Parathyroid adenoma (tissue), 2 donors: Measurements from ENCODE around the gene SCP2.

Source experiments
- H2AFZ ChIP-seq: fragments of 300-600 bp; sonication (generic); one replicate; pipeline ENCODE4 v1.7.0; 2017; ENCODE audit warnings: antibody characterized with exemption, mild to moderate bottlenecking
- H3K27ac ChIP-seq: fragments of 300-600 bp; sonication (generic); one replicate; pipeline ENCODE4 v1.7.0; 2017
- H3K27me3 ChIP-seq: fragments of 300-600 bp; sonication (generic); one replicate; pipeline ENCODE4 v1.7.0; 2017; ENCODE audit warnings: low read length; ENCODE audit not compliant: control insufficient read depth, insufficient read depth
- H3K36me3 ChIP-seq: fragments of 300-600 bp; sonication (generic); one replicate; pipeline ENCODE4 v1.7.0; 2017; ENCODE audit warnings: low read length; ENCODE audit not compliant: control insufficient read depth, insufficient read depth
- H3K4me1 ChIP-seq: fragments of 300-600 bp; sonication (generic); one replicate; pipeline ENCODE4 v1.7.0; 2017; ENCODE audit warnings: control low read depth
- H3K4me2 ChIP-seq: fragments of 300-600 bp; sonication (generic); one replicate; pipeline ENCODE4 v1.7.0; 2017; ENCODE audit warnings: low read length
- H3K4me3 ChIP-seq: fragments of 300-600 bp; sonication (generic); one replicate; pipeline ENCODE4 v1.7.0; 2017; ENCODE audit warnings: low read depth, low read length
- H3K79me2 ChIP-seq: fragments of 300-600 bp; sonication (generic); one replicate; pipeline ENCODE4 v1.7.0; 2017; ENCODE audit warnings: control low read depth
- H3K9ac ChIP-seq: fragments of 300-600 bp; sonication (generic); one replicate; pipeline ENCODE4 v1.7.0; 2017; ENCODE audit warnings: mild to moderate bottlenecking
- H3K9me3 ChIP-seq: fragments of 300-600 bp; sonication (generic); one replicate; pipeline ENCODE4 v1.7.0; 2017; ENCODE audit warnings: low read length; ENCODE audit not compliant: control insufficient read depth
- TF ChIP-seq, protein P1 (sequence below): fragments of 300-600 bp; sonication (generic); IDR thresholded peaks from one replicate; pipeline ENCODE4 v1.7.0; 2017; ENCODE audit warnings: antibody characterized with exemption, mild to moderate bottlenecking
- donor health status: primary hyperparathyroidism.

The SCP2 gene

DNA sequence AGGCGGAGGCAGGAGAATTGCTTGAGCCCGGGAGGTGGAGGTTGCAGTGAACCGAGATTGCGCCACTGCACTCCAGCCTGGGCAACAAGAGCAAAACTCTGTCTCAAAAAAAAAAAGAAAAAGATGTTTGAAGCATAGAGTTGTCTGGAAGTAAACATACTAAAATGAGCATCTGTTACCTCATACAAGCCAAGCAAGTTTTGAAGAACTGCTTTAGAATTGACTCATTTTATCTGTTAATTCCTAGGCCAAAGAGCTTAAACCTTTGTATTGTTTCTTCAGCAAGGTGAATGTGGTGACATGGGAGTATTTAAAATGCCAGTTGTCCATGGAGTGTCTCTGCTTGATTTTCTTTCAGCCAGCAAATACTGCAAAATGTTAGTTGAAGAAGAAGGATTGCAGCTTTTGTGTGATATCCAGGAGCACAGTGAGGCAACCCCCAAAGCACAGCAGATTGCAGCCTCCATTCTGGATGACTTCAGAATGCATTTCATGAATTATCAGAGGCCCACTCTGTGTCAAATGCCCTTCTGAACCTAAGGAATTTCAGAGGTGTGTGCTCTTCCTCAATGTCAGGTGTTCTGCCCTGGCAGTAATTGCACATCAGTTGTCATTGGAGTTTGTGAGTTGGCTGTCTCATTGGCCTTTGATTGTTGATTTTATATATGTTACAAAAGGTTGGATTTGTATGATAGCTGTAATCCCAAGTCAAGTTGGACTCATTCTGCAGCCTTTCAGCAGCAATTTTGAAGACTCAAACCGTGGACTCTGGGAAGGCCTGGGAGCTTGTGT is 34.5 kb upstream of the SCP2 start:
- H3K27me3 ChIP-seq: no peaks in the 10 kb centered on the region
- TF ChIP-seq, protein P1, sequence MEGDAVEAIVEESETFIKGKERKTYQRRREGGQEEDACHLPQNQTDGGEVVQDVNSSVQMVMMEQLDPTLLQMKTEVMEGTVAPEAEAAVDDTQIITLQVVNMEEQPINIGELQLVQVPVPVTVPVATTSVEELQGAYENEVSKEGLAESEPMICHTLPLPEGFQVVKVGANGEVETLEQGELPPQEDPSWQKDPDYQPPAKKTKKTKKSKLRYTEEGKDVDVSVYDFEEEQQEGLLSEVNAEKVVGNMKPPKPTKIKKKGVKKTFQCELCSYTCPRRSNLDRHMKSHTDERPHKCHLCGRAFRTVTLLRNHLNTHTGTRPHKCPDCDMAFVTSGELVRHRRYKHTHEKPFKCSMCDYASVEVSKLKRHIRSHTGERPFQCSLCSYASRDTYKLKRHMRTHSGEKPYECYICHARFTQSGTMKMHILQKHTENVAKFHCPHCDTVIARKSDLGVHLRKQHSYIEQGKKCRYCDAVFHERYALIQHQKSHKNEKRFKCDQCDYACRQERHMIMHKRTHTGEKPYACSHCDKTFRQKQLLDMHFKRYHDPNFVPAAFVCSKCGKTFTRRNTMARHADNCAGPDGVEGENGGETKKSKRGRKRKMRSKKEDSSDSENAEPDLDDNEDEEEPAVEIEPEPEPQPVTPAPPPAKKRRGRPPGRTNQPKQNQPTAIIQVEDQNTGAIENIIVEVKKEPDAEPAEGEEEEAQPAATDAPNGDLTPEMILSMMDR: no peak
- no peaks in the 10 kb centered on the region for H3K36me3 ChIP-seq
- no peak overlapping the region for H3K9ac ChIP-seq
- no peak overlapping the region for H3K4me3 ChIP-seq
- no peaks in the 10 kb centered on the region for H3K79me2 ChIP-seq
- no peak overlapping the region for H3K27ac ChIP-seq
- no peak overlapping the region for H2AFZ ChIP-seq
- no peaks in the 10 kb centered on the region for H3K4me1 ChIP-seq
- H3K9me3 ChIP-seq: no peaks in the 10 kb centered on the region
- no peak overlapping the region for H3K4me2 ChIP-seq

DNA sequence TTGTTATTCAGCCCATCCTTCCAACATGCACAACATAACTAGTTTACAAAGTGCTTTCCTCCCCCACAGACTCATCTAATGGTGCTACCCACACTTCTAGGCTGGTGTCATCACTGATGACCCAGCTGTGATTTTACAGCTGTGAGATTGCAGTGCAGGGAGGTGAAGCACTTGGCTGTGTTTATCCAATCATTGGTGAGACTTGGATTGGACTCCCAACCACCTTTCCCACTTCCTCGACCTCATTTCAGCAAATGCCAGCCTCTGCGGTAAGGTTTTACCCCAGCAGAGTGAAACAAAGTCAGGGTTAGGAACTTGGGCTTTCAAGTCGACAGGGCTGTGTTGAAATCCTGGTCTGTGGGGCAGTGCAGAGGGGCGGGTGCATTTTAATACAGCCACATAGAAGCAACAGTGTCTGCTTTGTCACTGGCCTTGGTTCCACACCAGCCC is 27.6 kb upstream of the SCP2 start:
- no peak overlapping the region for H3K4me2 ChIP-seq
- no peaks in the 10 kb centered on the region for H3K36me3 ChIP-seq
- no peaks in the 10 kb centered on the region for H3K79me2 ChIP-seq
- H2AFZ ChIP-seq: no peak overlapping the region
- TF ChIP-seq, protein P1: no peak
- no peak overlapping the region for H3K27ac ChIP-seq
- H3K4me1 ChIP-seq: no peaks in the 10 kb centered on the region
- no peak overlapping the region for H3K9ac ChIP-seq
- no peaks in the 10 kb centered on the region for H3K9me3 ChIP-seq
- no peaks in the 10 kb centered on the region for H3K27me3 ChIP-seq
- H3K4me3 ChIP-seq: no peak overlapping the region

DNA sequence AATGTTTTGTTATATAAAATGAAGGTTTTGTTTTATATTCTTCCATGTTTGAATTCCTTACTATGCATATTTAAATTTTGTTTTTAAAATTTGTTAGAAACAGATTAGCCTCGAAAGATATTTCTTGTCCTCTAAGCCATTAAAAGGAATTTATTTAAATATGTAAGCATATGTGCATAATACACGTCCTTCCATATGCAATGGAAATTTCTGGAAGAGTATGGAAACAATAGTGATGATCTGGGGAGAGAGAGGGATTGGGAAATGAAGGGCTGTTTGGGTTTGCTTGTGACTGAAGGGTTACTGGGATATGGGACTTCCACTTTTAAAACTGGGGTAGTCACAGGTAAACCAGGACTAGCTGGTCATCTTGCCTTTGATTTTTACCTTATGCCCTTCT is 26.7 kb upstream of the SCP2 start:
- Histone ChIP-seq H3K4me2 (no peak overlapping the region), H3K79me2 (no peaks in the 10 kb centered on the region), H3K27me3 (no peaks in the 10 kb centered on the region), H3K36me3 (no peaks in the 10 kb centered on the region), H3K27ac (no peak overlapping the region), H3K4me3 (no peak overlapping the region), H2AFZ (no peak overlapping the region), H3K4me1 (no peaks in the 10 kb centered on the region), H3K9me3 (no peaks in the 10 kb centered on the region), H3K9ac (no peak overlapping the region)
- TF ChIP-seq, protein P1: no peak

DNA sequence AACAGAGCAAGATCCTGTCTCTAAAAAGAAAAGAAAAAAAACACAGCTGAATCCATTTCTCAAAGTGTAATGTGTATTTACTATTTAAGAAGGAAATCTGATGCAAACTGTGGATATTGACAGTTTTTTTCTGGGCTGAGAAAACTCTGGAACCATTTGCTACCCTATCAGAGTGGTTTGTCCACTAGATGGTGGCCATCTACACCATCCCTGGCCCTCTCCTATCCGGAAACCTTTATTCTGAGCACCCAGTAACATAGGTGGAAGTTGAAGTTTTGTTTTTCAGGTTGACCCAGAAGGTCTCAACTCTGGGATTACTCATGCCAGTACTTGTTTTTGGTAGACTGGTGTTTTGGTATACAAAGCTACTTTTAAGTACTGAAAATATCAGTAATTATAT is 25.7 kb upstream of the SCP2 start:
- no peaks in the 10 kb centered on the region for H3K79me2 ChIP-seq
- no peak overlapping the region for H3K27ac ChIP-seq
- TF ChIP-seq, protein P1: no peak
- H3K9me3 ChIP-seq: no peaks in the 10 kb centered on the region
- H3K4me2 ChIP-seq: no peak overlapping the region
- H3K36me3 ChIP-seq: no peaks in the 10 kb centered on the region
- H3K4me1 ChIP-seq: no peaks in the 10 kb centered on the region
- no peak overlapping the region for H3K9ac ChIP-seq
- no peak overlapping the region for H3K4me3 ChIP-seq
- H2AFZ ChIP-seq: no peak overlapping the region
- H3K27me3 ChIP-seq: no peaks in the 10 kb centered on the region
